SK-N-SH treated with all-trans-retinoic acid at 6 μM for 48 hours (cell line): Measurements from ENCODE around the gene C9.

Source experiments
- ARNTL ChIP-seq: fragments of 450-650 bp; formaldehyde crosslinking; IDR thresholded peaks from 2 replicates; pipeline ENCODE4 v1.5.0; 2020; ENCODE audit warnings: low read depth, mild to moderate bottlenecking, moderate library complexity, borderline replicate concordance
- CREB5 ChIP-seq: fragments of 250-450 bp; sonication (Bioruptor Pico); IDR thresholded peaks from 2 replicates; pipeline ENCODE4 v1.5.1; 2020; ENCODE audit warnings: low read depth, mild to moderate bottlenecking, moderate library complexity
- CSRNP3 ChIP-seq: fragments of 250-450 bp; sonication (Bioruptor Pico); IDR thresholded peaks from 2 replicates; pipeline ENCODE4 v1.5.1; 2021; ENCODE audit warnings: mild to moderate bottlenecking, moderate library complexity
- ESRRG ChIP-seq: fragments of 250-450 bp; sonication (Bioruptor Pico); IDR thresholded peaks from 2 replicates; pipeline ENCODE4 v1.6.1; 2021; ENCODE audit warnings: mild to moderate bottlenecking
- ISL1 ChIP-seq: fragments of 250-450 bp; sonication (Bioruptor Pico); IDR thresholded peaks from 2 replicates; pipeline ENCODE4 v2.1.2; 2022; ENCODE audit warnings: mild to moderate bottlenecking, moderate library complexity
- PATZ1 ChIP-seq: fragments of 250-450 bp; sonication (Bioruptor Pico); IDR thresholded peaks from 2 replicates; pipeline ENCODE4 v1.8.0; 2020; ENCODE audit warnings: mild to moderate bottlenecking, moderate library complexity, borderline replicate concordance
- RARB ChIP-seq: fragments of 250-450 bp; sonication (Bioruptor Pico); IDR thresholded peaks from 2 replicates; pipeline ENCODE4 v1.8.0; 2021; ENCODE audit warnings: mild to moderate bottlenecking, moderate library complexity
- TOX ChIP-seq: fragments of 250-450 bp; sonication (Bioruptor Pico); IDR thresholded peaks from 2 replicates; pipeline ENCODE4 v1.8.0; 2021; ENCODE audit warnings: mild to moderate bottlenecking, moderate library complexity, borderline replicate concordance
- ZC3H10 ChIP-seq: fragments of 250-450 bp; sonication (Bioruptor Pico); IDR thresholded peaks from 2 replicates; pipeline ENCODE4 v1.5.1; 2021; ENCODE audit warnings: mild to moderate bottlenecking, moderate library complexity
- ZFP3 ChIP-seq: fragments of 250-450 bp; sonication (Bioruptor Pico); IDR thresholded peaks from 2 replicates; pipeline ENCODE4 v1.5.0; 2020; ENCODE audit warnings: mild to moderate bottlenecking, moderate library complexity
- ZNF565 ChIP-seq: fragments of 450-650 bp; formaldehyde crosslinking; conservative IDR thresholded peaks from 2 replicates; pipeline ENCODE4 v1.5.0; 2020; ENCODE audit warnings: low read depth, mild to moderate bottlenecking, moderate library complexity
- ZNF70 ChIP-seq: fragments of 450-650 bp; formaldehyde crosslinking; IDR thresholded peaks from 2 replicates; pipeline ENCODE4 v1.5.0; 2020; ENCODE audit warnings: mild to moderate bottlenecking, moderate library complexity

- TF ChIP-seq ZFP3 (CRISPR knock-in tag) (no peak), ZC3H10 (CRISPR knock-in tag) (no peak), ISL1 (CRISPR knock-in tag) (no peak), TOX (CRISPR knock-in tag) (no peak), ARNTL (CRISPR knock-in tag) (no peak), ZNF565 (CRISPR knock-in tag) (no peak), RARB (CRISPR knock-in tag) (no peak), ESRRG (CRISPR knock-in tag) (no peak), CREB5 (CRISPR knock-in tag) (no peak), CSRNP3 (CRISPR knock-in tag) (no peak), PATZ1 (CRISPR knock-in tag) (no peak), ZNF70 (CRISPR knock-in tag) (no peak)
Observed at GRCh38 chr5:39352951-39353350, 11.3 kb downstream of the C9 start.
